Kidney glomerular epithelial cell (primary cell): ENCODE measurements around the gene TNFRSF1A.
"Not testable (repeated sequence)": the region's sequence is repeated elsewhere in the genome, so short reads cannot be mapped to it uniquely, and the experiment has no call there.

Experiments used
- DNase-seq: peaks from one replicate; lab custom pipeline; 2025; lab: John Stamatoyannopoulos, UW

The TNFRSF1A gene

GRCh38 chr12:6356374-6356820 is 14.5 kb upstream of the TNFRSF1A start:
- no peak for DNase-seq

- no peak for DNase-seq
Observed at GRCh38 chr12:6355491-6356373, 13.9 kb upstream of the TNFRSF1A start.

DNA sequence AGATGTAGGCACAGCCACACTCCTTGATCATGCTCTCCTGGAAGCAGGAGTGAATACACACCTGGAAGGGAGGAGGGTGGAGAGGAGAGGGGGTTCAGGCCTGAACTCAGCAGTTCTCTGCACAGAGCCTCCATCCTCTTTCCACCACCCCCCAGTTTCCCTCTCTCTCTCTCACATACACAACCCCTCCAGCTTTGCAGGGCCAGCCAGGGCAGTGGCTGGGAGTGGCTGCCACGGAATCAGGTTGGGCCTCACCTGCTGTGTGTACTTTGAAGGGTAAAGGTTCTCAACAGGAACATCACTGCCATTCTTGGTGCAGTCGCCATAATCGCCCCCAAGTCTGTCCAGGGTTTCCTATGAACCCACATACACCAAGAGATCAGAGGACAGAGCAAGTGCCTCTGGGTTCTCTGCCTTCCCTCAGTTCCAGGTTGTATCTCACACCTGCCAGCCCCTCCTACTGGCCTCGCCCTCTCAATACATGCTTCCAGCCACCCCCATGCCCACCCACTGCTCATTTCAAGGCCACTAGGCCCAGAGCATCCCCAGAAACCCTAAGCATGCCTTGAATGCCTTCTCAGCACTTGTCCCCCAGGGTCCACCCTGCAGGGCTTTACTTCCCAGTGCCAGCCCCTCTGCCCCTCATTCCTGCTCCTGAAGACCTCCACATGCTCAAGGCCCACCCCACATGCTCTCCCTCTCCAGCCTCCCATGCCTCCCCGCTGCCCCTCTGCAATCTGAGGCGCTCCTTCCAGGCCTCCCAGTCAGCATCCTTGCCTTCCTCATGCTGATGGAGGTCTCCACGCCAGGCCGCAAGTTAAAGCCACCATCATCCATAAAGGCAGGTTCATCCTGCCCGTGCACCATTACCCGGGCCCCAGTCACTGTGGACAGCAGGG is 12.9 kb upstream of the TNFRSF1A start:
- DNase-seq = no peak

GRCh38 chr12:6352193-6353173 is 10.6 kb upstream of the TNFRSF1A start:
- no peak for DNase-seq

DNA sequence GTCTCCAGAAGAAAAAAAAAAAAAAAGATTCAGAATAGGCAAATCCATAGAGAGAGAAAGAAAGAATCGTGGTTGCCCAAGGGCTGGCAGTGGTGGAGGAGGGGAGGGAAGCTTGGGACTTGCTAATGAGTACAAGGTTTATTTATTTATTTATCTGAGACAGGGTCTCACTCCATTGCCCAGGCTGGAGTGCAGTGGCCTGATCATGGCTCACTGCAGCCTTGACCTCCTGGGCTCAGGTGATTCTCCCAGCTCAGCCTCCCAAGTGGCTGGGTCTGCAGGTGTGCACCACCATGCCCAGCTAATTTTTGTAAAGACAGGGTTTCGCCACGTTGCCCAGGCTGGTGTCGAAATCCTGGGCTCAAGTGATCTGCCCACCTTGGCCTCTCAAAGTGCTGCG is 9.7 kb upstream of the TNFRSF1A start:
- DNase-seq = no peak

- no peak for DNase-seq
Observed at GRCh38 chr12:6347367-6348338, 5.8 kb upstream of the TNFRSF1A start.

DNA sequence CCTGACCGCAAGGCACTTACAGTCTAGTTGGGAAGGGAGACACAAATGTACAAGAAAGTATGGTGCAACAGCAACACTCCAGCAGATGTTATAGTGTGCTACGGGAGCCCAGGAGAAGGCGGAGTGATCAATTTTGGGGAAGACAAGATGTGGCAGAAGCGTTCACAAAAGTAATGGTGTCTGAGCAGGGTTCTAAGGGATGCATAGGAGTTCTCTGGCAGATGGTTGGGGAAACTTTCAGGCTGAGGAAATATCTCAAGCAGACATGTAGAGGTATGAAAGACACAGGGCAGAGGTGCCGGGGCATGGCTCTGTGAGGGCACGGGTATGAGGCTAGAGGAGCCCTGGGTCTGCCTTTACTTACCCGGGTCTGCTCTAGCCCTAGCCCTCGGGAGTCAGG is 5.1 kb upstream of the TNFRSF1A start:
- DNase-seq = no peak

- no peak for DNase-seq
Observed at GRCh38 chr12:6346235-6346832, 4.5 kb upstream of the TNFRSF1A start.

- DNase-seq = peak; percentile 80
Observed at GRCh38 chr12:6345319-6346091, 3.6 kb upstream of the TNFRSF1A start.

DNA sequence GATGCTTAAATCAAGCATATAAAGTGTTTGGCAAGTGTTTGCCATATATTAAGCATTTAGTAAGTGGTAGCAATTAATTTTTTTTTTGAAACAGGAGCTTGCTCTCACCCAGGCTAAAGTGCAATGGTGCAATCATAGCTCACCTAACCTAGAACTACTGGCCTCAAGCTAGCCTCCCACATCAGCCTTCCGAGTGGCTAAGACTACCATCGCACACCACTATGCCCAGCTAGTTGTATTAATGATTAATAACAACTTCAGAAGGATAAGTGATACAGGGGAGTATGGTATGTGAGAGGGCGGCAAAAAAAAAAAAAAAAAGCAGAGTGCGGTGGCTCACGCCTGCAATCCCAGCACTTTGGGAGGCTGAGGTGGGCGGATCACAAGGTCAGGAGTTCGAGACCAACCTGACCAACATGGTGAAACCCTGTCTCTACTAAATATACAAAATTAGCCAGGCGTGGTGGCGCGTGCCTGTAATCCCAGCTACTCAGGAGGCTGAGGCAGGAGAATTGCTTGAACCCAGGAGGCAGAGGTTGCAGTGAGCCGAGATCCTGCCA is 2.3 kb upstream of the TNFRSF1A start:
- DNase-seq = not testable (repeated sequence)

GRCh38 chr12:6343518-6343917 is 1.6 kb upstream of the TNFRSF1A start:
- no peak for DNase-seq

DNA sequence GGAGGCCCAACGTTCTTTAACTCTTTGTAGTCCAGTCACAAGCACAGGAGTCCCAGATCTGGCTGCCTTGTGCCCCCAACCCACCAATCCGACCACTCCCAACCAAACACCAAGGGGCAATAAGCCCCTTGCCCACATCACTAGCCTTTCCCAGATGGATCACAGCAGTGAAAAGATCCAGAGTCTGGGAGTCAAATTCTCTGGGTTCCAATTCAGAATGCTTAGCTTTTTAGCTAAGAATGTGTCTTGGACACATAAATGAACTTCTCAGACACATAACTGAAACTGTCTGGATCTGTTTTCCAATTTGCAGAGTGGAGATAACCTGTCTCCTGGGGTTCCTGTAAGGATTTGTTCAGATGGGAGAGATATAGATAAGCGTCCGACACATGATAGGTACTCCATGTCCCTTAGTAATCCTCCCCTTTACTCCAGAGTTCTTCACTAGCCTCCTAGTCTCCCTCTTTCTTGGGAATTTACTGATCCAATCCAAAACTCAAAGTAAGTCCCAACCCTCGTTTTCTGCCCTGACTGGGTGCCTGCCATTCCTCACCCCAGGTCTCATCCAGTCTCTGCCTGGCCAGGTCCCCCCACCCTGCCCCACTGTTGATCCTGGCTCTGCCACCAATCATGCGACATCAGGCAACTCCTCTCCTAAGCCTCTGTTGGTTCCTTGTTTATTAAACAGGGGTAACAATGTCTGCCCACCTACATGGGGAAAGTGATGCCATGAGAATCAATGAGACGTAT is 439 bp upstream of the TNFRSF1A start:
- no peak for DNase-seq

GRCh38 chr12:6340745-6341416 is 995 bp downstream of the TNFRSF1A start:
- DNase-seq = no peak

DNA sequence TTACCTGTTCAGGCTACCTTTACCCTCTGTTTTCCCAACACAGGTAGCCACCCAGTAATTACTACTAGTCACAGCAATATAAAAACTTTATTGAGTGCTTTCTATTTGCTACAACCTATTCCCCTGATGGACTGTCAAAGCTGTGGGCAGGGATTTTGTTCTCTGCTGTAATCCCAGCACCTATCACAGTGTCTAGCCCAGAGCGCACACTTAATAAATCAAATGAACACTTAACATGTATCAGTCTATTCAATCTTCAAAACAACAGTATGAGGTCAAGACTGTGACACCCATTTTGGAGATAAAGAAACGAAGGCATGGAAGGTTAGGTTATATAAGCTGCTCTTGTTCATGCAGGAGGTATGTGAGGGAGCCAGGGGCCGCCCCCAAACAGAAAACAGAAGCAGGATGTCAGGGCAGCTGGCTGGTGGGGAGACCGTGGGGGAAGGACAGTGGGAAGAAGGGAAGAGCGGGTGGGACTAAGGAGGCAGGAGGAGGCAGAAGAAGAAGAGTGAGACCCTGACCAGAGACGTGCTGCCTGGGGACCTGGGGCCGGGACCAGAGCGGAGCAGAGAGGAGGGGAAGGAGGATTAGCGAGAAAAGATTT is 1.7 kb downstream of the TNFRSF1A start:
- DNase-seq = peak; percentile 51

GRCh38 chr12:6338955-6339354 is 2.9 kb downstream of the TNFRSF1A start:
- DNase-seq = no peak

DNA sequence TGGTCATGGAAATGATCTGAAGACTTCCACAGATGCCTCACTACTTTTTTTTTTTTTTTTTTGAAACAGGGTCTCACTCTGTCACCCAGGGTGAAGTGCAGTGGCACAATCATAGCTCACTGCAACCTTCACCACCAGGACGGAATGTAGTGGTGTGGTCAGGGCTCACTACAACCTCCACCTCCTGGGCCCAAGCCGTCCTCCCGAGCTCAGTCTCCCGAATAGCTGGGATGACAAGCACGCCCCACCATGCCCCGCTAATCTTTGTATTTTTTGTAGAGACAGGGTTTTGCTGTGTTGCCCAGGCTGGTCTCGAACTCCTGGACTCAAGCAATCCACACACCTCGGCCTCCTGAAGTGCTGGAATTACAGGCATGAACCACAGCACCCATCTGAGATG is 3.3 kb downstream of the TNFRSF1A start:
- not testable (repeated sequence) for DNase-seq

- DNase-seq = peak; percentile 13
Observed at GRCh38 chr12:6337958-6338433, 3.9 kb downstream of the TNFRSF1A start.
